Kidney epithelial cell (primary cell): ENCODE measurements around the gene CHL1. TPM values are rescaled to one million over a fixed set of nuclear protein-coding genes. Genes with fewer than 3 reads are reported as not detected.
"Not testable (repeated sequence)": the region's sequence is repeated elsewhere in the genome, so short reads cannot be mapped to it uniquely, and the experiment has no call there.

ENCODE experiments used
- DNase-seq: peaks from one replicate; pipeline ENCODE4 v3.0.0-alpha.2; 2010; ENCODE audit warnings: low read depth
- H3K27me3 ChIP-seq: 2 replicates; pipeline ENCODE4 v1.6.0; 2011; ENCODE audit warnings: low read length; ENCODE audit not compliant: control insufficient read depth, insufficient read depth
- H3K36me3 ChIP-seq: 2 replicates; pipeline ENCODE4 v1.5.1; 2011; ENCODE audit warnings: low read length; ENCODE audit not compliant: control insufficient read depth, insufficient read depth
- H3K4me3 ChIP-seq: 2 replicates; pipeline ENCODE4 v1.5.1; 2011; ENCODE audit warnings: low read depth, mild to moderate bottlenecking, control low read depth, low read length
- total RNA-seq: library from RNA; depleted of rRNA; stranded (reverse); fragments of >200 nt; gene quantifications from 2 replicates; pipeline ENCODE4 v1.2.3, GENCODE V29; 2015
- TF ChIP-seq, protein P1 (sequence below): IDR thresholded peaks from 2 replicates; pipeline ENCODE4 v1.5.1; 2011; ENCODE audit warnings: mild to moderate bottlenecking, moderate library complexity, low read length, control low read depth, inconsistent platforms; ENCODE audit not compliant: insufficient read depth, poor library complexity, severe bottlenecking

CHL1 gene
- total RNA-seq, 1 donor from 2014 or later: 0.33 TPM

DNA sequence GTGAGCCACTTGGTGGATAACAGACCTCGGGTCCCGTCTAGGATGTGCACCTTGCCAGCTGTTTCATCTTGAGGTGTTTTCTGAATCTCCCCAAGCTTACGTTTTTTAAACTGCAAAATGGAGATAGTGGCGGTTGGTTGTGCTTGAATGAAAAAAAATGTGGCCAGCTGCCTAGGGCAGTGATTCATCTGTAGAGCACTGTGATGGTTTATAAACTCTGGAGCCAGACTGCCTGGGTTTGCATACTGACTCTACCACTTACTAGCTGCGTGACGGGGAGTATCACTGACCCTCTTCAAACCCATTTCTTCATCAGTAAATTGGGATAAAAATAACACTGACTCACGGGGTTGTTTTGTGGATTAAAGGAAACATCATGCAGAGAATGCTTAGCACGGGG is 159.1 kb downstream of the CHL1 start:
- no peak overlapping the region for H3K4me3 ChIP-seq
- no peaks in the 10 kb centered on the region for H3K27me3 ChIP-seq
- no peaks in the 10 kb centered on the region for H3K36me3 ChIP-seq
- no peak for DNase-seq
- TF ChIP-seq, protein P1, sequence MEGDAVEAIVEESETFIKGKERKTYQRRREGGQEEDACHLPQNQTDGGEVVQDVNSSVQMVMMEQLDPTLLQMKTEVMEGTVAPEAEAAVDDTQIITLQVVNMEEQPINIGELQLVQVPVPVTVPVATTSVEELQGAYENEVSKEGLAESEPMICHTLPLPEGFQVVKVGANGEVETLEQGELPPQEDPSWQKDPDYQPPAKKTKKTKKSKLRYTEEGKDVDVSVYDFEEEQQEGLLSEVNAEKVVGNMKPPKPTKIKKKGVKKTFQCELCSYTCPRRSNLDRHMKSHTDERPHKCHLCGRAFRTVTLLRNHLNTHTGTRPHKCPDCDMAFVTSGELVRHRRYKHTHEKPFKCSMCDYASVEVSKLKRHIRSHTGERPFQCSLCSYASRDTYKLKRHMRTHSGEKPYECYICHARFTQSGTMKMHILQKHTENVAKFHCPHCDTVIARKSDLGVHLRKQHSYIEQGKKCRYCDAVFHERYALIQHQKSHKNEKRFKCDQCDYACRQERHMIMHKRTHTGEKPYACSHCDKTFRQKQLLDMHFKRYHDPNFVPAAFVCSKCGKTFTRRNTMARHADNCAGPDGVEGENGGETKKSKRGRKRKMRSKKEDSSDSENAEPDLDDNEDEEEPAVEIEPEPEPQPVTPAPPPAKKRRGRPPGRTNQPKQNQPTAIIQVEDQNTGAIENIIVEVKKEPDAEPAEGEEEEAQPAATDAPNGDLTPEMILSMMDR: no peak

DNA sequence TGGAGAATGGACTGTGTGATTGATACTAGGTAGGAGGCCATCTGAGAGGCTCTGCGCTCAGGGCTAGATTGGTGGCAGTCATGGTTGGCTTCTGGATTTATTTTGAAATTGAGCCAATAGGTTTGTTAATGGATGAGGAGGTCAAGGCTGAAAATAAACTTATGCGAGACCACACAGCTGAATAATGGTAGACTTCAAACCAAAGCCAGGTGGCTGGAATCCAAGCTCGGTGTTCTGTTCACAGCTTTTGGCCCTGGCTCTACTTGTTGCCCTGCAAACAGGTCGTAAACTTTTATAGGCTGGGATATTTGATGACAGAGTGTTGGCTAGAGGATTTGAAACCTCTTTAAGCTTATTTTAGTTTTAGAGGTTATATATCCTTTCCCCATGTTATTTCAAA is 160.4 kb downstream of the CHL1 start:
- DNase-seq: peak; percentile 61
- TF ChIP-seq, protein P1: no peak

DNA sequence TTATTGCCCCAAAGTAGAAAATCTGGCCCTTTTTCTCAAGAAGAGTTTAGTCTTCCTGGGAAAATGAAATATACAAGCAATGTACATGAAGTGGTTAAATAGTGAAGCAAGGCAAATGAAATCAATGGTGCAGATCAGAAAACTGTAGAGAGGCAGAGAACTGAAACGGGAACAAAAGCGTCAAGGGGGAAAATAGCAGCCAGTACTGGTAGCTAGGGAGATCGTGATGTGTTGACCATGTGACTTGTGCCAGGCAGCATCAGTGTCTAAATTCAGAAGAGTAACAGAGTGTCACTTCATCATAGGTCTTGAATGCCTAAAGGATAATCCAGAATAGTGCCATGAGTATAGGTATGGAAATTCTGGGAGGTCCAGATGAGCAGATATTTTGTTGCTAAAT is 163.1 kb downstream of the CHL1 start:
- no peaks in the 10 kb centered on the region for H3K36me3 ChIP-seq
- no peak for DNase-seq
- TF ChIP-seq, protein P1: no peak

More for the DNA sequence above, 160.4 kb downstream of the CHL1 start:
- H3K4me3 ChIP-seq: no peak overlapping the region
- H3K27me3 ChIP-seq: no peaks in the 10 kb centered on the region
- no peaks in the 10 kb centered on the region for H3K36me3 ChIP-seq

DNA sequence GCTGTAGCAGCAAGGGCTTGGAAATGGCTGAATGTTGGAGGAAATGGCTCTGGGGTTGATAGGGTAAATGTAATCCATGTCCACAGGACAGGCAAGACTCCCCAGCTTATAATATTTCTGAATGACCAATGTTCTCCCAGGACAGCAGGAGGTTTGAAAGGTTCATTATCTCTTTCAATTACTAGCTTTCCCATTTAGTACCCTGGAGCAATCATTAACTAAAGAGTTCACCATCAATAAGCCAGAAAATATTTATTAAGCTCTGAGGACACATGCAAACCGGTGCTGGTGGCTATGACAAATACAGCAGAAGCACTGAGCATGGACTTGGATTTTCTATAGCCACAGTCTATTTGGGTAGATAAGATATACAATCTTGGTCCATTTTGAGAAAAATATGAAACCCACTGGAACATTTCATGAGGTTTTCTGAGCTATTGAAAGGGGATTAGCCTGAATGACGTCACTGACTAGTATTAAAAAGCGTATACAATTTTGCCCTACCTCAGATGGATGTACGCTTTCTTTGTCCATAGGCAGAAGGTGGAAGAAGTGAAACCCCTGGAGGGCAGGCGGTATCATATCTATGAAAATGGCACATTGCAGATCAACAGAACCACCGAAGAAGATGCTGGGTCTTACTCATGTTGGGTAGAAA is 166.2 kb downstream of the CHL1 start:
- no peak overlapping the region for H3K4me3 ChIP-seq
- H3K36me3 ChIP-seq: no peaks in the 10 kb centered on the region
- TF ChIP-seq, protein P1: no peak
- H3K27me3 ChIP-seq: no peaks in the 10 kb centered on the region
- no peak for DNase-seq

More for the DNA sequence above, 163.1 kb downstream of the CHL1 start:
- Histone ChIP-seq H3K27me3 (no peaks in the 10 kb centered on the region), H3K4me3 (no peak overlapping the region)

DNA sequence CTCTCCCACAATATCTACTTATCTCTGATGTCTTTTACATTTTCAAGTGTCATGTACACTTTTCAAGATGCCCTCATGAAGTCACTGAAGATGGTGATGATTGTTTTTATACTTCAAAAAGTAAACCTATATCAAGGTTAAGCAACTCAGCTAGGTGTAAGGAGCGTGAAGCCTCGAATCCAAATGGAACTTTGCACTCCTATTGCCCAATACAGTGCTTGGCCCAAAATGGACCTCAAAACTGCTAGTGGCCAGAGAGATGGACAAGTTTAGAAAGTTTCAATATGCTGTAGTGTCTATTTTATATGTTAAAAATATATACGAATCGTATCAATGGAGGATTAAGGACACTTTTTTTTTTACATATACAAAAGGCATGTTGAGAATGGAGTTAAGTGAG is 167.7 kb downstream of the CHL1 start:
- TF ChIP-seq, protein P1: no peak
- Histone ChIP-seq H3K27me3 (no peaks in the 10 kb centered on the region), H3K36me3 (no peaks in the 10 kb centered on the region), H3K4me3 (no peak overlapping the region)
- no peak for DNase-seq

DNA sequence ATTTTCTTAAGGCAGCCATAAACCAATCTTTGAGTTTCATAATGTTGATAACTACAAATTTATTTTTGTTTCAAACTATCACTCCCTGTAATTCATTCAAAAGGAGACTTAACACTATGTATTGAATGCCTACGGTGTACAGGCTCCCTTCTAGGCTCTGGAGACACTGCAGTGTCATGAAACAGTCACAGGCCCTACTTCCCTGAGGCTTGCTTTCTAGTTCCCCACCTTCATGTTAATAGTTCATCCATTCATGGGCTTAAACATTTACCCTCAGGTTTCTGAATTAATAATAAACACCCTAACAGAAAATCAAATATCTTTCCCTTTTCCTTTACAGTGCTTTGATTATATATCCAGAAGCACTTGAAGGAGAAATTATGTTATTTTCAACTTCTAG is 168.7 kb downstream of the CHL1 start:
- TF ChIP-seq, protein P1: no peak
- no peaks in the 10 kb centered on the region for H3K36me3 ChIP-seq
- DNase-seq: no peak
- no peaks in the 10 kb centered on the region for H3K27me3 ChIP-seq
- H3K4me3 ChIP-seq: no peak overlapping the region

DNA sequence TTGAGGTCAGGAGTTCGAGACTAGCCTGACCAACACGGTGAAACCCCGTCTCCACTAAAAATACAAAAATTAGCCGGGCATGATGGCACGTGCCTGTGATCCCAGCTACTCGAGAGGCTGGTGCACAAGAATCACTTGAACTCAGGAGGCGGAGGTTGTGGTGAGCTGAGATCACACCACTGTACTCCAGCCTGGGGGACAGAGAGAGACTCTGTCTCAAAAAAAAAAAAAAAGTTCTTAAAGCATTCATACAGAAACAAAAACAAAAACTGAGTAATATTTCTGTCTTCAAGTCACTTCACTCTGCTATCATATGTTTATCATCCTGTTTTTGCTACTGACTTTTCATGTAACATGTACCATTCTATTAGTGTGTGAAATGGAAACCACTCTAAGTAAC is 169.7 kb downstream of the CHL1 start:
- DNase-seq, H3K27me3 ChIP-seq, H3K4me3 ChIP-seq, H3K36me3 ChIP-seq: not testable (repeated sequence)
